C4-2B (cell line): ENCODE results near the gene DSCAML1.

Experiments
- H3K27ac ChIP-seq: fragments of 450-650 bp; 2 replicates; pipeline ENCODE4 v1.5.1; 2017
- CTCF ChIP-seq: fragments of 450-650 bp; conservative IDR thresholded peaks from 2 replicates; pipeline ENCODE4 v1.5.1; 2017; ENCODE audit warnings: mild to moderate bottlenecking
- ZFX ChIP-seq: fragments of 450-650 bp; IDR thresholded peaks from 2 replicates; pipeline ENCODE4 v1.6.1; 2017

DSCAML1 gene

GRCh38 chr11:117569911-117570310, 227.1 kb downstream of the DSCAML1 start:
- TF ChIP-seq ZFX (no peak), CTCF (no peak)
- H3K27ac ChIP-seq, result no peak overlapping the region

GRCh38 chr11:117565709-117566108, 231.3 kb downstream of the DSCAML1 start:
- no peak overlapping the region for H3K27ac ChIP-seq
- TF ChIP-seq ZFX (no peak), CTCF (no peak)

GRCh38 chr11:117564321-117564720, 232.7 kb downstream of the DSCAML1 start:
- H3K27ac ChIP-seq, result no peak overlapping the region
- TF ChIP-seq CTCF (no peak), ZFX (no peak)

- H3K27ac ChIP-seq, result no peak overlapping the region
- TF ChIP-seq CTCF, result no peak
- TF ChIP-seq ZFX, result no peak
Measured at GRCh38 chr11:117563556-117563955, 233.5 kb downstream of the DSCAML1 start.

GRCh38 chr11:117562136-117562535, 234.9 kb downstream of the DSCAML1 start:
- no peak overlapping the region for H3K27ac ChIP-seq

GRCh38 chr11:117560780-117561530, 236.1 kb downstream of the DSCAML1 start:
- TF ChIP-seq CTCF, result no peak
- TF ChIP-seq ZFX, result no peak
- H3K27ac ChIP-seq, result no peak overlapping the region

More at GRCh38 chr11:117562136-117562535, 234.9 kb downstream of the DSCAML1 start:
- TF ChIP-seq ZFX (no peak), CTCF (no peak)

- TF ChIP-seq CTCF (no peak), ZFX (no peak)
- H3K27ac ChIP-seq, result no peak overlapping the region
Measured at GRCh38 chr11:117559698-117560097, 237.3 kb downstream of the DSCAML1 start.
